Kidney capillary endothelial cell (primary cell): ENCODE data around the gene SMIM31.

Experiments
- DNase-seq: peaks from one replicate; pipeline ENCODE4 v3.0.0-alpha.2; 2018; ENCODE audit warnings: low spot score

The SMIM31 gene

GRCh38 chr4:164753873-164754488 is at the start of gene SMIM31:
Gene SMIM31 (plus strand): TSS chr4:164754131. CDS start chr4:164770444, 16,313 bp downstream.
- DNase-seq, result no peak

DNA sequence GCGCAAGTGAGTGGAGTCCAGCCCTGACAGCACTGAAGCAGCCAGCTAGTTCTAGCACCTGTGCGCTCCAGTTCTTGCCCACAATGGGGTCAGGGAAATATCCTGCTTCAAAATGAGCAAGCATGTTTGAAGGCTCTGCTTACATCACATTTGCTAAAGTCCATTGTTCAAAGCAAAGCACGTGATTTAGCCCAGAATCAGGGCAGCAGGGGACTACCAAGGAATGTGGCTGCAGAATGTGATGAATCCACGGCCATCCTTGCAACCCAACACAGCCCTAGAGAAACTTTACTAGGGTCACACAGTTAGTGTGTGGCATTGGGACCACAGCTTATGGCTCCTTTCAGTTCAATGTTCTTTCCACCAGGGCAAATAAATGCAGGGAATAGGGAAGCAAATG is 47.3 kb upstream of the SMIM31 start:
- no peak for DNase-seq

DNA sequence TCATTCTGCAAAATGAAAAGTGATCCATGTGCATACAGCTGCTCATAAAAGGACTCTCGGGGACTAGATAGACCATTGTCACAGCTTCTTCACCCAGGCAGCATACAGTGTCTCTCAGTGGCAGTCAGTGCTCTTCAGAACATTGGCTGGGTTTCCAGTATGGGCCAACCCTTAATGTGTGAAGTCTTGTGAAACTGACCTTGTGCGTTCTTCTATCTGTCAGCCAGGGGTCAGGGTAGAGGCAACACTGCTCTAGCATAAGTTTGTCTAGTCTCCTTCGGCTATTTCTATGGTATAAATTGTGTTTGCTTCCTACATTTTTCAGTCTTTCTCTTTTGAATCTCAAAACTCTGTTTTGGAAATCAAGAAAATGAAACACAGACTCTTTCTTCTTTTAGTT is 37.0 kb upstream of the SMIM31 start:
- DNase-seq, result no peak

DNA sequence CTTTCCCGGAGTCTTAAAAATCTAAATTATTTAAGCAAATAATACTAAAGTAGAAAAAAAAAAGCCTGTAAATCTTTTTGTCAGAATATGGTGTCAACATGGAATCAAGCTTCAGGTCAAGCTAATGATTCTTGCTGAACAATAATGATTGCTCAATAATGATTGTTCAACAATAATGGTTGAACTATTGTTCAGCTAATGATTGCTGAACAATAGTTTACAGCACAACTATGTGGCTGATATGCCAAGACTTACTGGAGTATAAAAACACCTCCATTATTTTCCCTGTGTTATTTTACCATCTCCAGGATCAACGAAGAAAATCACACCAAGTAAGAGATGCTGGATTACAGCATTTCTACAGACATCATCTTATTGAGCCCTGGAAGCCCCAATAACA is 35.1 kb upstream of the SMIM31 start:
- no peak for DNase-seq

DNA sequence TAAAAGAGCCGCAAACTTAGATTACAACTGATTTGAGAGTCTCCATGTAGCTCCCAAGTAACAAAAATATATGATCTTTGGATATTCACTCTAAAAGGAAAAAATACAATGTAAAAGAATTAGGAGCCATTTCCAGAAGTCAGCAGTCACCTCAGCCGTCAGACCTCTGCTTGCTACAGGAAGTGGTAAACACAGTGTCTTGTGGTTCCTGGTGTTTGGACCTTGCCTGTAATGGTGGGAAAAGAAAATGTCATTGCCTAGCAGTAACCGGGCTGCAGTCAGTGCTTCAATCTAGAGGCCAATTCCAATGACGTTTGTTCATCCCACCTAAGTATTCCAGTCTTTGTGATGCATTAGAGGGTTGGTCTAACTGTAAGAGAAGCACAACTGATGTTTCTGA is 28.9 kb upstream of the SMIM31 start:
- no peak for DNase-seq

GRCh38 chr4:164730705-164731393 is 23.1 kb upstream of the SMIM31 start:
- DNase-seq, result no peak

DNA sequence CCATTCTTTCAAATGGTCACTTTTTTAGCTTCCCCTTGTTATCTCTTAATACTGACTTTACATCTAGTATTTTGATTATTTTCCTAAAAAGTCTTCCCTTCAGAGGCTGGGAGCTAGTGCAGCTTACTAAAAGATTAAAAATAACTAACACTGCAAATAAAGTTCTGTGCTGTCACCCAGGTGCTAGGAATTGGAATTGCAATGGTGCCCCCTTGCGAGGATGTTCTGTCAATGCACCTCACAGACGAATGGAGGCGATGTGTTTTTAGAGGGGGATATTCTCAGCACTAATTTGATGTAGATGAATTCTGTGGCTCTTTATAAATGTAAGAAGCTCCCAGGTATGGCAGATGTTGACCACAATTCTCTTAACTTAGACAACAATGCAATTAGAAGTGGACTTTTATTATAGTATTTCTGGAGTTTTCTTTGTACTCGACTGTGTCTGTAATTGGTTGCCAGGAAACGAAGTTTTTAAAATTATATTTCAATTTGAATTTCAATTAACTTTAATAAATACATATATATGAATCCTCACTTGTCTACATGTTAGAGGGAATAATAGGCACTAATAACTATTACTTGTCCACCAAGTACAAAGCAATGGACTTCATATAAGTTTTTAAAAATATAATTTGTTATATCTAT is 22.0 kb upstream of the SMIM31 start:
- DNase-seq, result peak; percentile 30

GRCh38 chr4:164734484-164734883 is 19.4 kb upstream of the SMIM31 start:
- peak; percentile 21 for DNase-seq

GRCh38 chr4:164748375-164748774 is 5.6 kb upstream of the SMIM31 start:
- peak; percentile 41 for DNase-seq

- DNase-seq, result no peak
Measured at GRCh38 chr4:164755432-164755831, 1.5 kb downstream of the SMIM31 start.

- no peak for DNase-seq
Measured at GRCh38 chr4:164756686-164757085, 2.8 kb downstream of the SMIM31 start.

DNA sequence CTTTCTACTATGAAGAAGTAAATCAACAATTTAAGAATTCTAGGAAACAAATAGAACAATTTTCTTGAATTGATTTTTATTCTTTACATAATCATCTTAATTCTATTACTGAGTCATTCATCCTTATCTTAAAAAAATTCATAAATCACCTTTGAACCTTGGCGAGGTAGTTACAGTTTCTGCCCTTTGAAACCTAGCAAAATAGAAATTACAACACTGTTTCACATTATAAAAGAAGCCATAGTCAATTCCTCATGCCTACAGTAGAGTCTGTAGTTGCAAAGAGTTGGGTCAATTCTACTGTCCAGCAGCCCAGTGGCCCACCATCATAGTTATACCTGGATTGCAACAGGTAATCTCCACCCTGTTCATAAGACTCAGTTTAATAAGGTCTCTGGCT is 7.3 kb downstream of the SMIM31 start:
- no peak for DNase-seq

GRCh38 chr4:164761746-164762275 is 7.9 kb downstream of the SMIM31 start:
- DNase-seq, result no peak

DNA sequence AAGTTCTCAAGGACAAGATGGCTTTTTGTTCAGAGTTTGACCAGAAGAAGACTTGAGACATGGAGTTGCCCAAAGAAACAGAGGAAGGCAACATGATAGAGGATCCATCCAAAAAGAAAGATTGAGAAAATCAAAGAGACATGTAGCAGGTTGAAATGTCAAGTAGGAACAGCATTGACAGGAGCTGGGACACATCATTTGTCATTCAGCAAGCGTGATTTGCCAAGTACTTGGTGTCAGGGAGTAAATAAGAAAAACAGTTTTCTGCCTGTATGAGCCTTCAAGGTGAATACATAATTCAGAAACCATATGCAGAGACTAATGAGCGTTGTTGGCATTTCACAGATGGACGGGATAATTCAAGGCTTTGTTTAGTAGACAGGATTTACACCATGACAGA is 11.2 kb downstream of the SMIM31 start:
- no peak for DNase-seq

DNA sequence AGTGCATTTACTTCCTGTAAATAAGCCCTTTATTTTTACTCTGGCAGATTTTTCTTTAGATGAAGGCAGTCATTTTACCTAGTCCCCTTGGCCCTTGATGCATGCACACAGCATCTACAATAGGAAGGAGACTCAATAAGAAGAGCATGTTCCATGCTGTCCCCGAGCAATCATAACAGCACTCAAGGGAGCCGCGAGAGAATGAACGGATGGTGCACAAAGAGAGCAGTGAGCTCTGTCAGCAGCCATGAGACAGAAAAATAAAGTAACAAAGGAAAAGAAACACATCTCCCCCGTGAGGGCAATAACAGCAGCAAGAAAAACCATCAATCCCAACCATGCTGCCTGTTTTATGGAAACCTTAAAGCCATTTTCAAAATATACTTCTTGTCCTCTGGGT is 11.9 kb downstream of the SMIM31 start:
- DNase-seq, result no peak

- DNase-seq, result peak; percentile 22
Measured at GRCh38 chr4:164768516-164768915, 14.6 kb downstream of the SMIM31 start.

DNA sequence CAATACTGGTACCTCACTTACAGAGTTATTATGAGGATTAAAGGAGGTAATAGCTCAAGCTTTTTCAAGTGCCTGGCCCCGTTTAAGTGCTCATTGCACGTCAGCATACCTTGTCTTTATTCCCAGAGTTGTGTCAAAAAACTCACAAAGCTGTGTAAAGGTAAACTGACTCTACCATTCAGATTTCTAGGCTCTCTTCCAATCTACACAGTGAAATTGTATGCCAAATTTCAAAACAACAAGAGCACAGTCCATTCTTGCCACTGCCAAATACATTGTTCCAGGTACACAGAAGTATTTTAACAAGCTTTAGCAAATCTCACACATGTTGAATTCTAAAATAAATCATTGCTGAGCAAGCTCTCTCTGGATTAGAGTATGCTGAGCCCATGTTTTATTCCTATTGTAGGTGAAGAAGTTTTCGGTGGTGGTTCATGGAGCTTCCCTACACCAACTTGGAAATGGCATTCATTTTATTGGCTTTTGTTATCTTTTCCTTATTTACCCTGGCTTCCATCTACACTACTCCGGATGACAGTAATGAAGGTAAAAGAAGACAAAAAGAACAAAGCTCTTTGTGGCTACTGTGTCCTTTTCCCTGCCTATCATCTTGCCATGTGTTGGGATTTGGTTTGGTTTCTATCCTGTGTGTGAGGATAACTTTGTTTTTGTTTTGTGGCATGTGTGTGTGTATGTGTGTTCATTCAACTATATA is 16.2 kb downstream of the SMIM31 start:
- no peak for DNase-seq

GRCh38 chr4:164771088-164771487 is 17.2 kb downstream of the SMIM31 start:
- no peak for DNase-seq

GRCh38 chr4:164772076-164772475 is 18.1 kb downstream of the SMIM31 start:
- no peak for DNase-seq

DNA sequence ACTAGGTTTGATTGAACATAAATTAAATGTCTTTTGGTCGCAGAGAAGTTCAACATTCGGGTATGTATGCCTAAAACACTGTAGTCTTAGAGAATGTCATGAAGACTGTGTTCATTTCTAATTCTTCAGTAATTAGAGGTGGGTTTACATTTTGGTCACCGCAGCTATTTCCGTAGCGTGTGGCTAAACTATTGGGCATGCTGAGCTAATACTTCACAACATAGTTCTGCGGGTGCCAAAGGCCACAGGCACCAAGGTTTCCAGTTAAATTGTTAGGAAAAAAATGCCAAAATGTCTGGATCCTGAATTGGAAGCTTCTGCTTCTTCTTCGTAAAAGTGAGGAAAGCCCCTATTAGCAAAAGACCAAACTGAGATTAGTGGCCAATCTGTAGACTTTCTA is 25.1 kb downstream of the SMIM31 start:
- no peak for DNase-seq

DNA sequence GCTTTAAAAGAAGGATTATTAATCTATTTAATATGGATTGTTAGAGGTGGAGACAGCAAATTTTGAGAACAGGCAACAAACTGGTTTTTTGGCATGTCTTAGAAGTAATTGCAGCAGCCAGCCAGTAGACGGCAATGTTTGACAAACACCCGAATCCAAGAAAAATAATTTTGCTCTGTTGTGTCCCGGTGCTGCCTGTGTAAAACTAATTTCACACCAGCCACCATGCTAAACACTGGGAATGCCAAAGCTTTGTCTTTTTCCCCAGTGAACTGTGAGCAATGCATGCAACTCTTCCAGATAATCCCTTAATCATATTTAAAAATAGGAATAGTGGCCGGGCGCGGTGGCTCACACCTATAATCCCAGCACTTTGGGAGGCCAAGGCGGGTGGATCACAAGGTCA is 25.9 kb downstream of the SMIM31 start:
- DNase-seq, result peak; percentile 16

DNA sequence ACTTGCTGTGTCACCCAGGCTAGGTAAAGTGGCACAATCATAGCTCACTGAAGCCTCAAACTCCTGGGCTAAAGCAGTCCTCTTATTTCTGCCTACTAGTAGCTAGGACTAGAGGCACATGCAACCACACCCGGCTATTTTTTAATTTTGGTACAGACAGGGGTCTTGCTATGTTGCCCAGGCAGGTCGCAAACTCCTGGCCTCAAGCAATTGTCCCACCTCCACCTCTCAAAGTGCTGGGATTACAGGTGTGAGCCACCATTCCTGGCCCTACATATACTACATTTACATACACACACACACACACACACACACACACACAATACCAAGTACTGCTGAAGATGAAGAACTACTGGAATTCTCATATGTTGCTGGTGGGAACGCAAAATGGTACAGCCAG is 26.9 kb downstream of the SMIM31 start:
- no peak for DNase-seq

GRCh38 chr4:164783976-164784375 is 30.0 kb downstream of the SMIM31 start:
- no peak for DNase-seq
